ENCODE measurements around the gene LDLRAD3.

Gene LDLRAD3

DNA sequence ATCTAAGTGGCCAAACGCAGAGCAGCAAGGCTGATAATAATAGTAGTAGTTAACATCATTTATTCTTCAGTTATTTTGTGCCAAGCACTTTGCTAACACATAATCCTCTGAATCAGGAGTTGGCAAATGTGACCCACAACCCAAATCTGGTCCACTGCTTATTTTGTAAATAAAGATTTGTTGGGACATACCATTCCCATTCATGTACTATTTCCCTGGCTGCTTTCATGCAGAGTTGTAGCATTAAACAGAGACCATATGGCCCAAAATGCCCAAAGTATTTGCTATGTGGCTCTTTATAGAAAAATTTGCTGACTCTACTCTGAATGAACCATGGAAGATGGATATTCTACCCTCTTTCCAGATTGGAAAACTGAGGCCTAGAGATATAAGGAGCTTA is 295.0 kb downstream of the LDLRAD3 start:
- Histone ChIP-seq H3K27me3 (ENCODE audit: control insufficient read depth, insufficient read depth, low read length) (no peaks in the 10 kb centered on the region), H3K4me3 (ENCODE audit: low read depth, low read length) (no peak overlapping the region), H3K9ac (ENCODE audit: low read depth, low read length) (no peak overlapping the region), H3K9me3 (ENCODE audit: control insufficient read depth, insufficient read depth, low read length) (no peaks in the 10 kb centered on the region), H3K36me3 (ENCODE audit: control insufficient read depth, insufficient read depth, low read length) (no peaks in the 10 kb centered on the region), H3K4me1 (ENCODE audit: control insufficient read depth, insufficient read depth, low read length) (no peaks in the 10 kb centered on the region)

DNA sequence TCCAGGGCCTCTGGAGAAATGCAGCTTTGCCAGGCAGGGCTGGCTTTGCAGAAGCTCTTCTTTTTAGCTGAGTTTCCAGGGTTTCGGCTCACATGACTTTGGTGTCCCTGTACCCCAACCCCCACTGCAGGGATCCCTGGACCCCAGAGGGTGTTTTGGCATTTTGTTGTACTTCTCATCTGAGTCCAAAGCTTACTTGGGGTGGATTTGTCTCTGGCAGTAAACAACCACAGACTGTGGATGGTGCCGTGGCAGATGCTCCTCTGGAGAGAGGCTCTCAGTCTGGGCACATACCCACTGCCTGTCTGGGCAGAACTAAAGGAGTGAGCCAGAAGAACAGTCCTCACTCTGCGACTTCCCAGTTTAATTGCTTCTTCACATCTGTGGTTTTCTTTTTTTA is 295.8 kb downstream of the LDLRAD3 start:
- no peak overlapping the region for H3K9ac ChIP-seq (ENCODE audit: low read depth, low read length)
- no peaks in the 10 kb centered on the region for H3K4me1 ChIP-seq (ENCODE audit: control insufficient read depth, insufficient read depth, low read length)
- H3K9me3 ChIP-seq (ENCODE audit: control insufficient read depth, insufficient read depth, low read length): no peaks in the 10 kb centered on the region
- no peaks in the 10 kb centered on the region for H3K36me3 ChIP-seq (ENCODE audit: control insufficient read depth, insufficient read depth, low read length)
- no peak overlapping the region for H3K4me3 ChIP-seq (ENCODE audit: low read depth, low read length)
- no peaks in the 10 kb centered on the region for H3K27me3 ChIP-seq (ENCODE audit: control insufficient read depth, insufficient read depth, low read length)

DNA sequence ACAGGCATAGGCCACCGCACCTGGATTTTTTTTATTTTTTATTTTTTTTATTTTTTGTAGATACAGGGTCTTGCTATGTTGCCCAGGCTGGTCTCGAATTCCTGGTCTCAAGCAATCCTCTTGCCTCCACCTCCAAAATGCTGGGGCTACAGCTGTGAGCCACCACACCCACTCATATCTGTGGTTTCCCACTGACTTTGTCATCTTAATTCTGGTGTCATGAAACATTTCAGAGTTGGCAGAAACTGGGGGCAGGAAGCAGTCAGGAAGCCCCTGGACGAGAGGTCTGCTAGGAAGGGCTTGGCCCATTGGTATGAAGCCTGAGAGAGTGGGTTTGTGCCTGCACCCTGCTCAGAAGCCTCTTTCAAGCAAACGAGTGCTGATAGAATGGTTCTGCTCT is 296.3 kb downstream of the LDLRAD3 start:
- Histone ChIP-seq H3K9me3 (ENCODE audit: control insufficient read depth, insufficient read depth, low read length) (no peaks in the 10 kb centered on the region), H3K9ac (ENCODE audit: low read depth, low read length) (no peak overlapping the region), H3K4me3 (ENCODE audit: low read depth, low read length) (no peak overlapping the region), H3K27me3 (ENCODE audit: control insufficient read depth, insufficient read depth, low read length) (no peaks in the 10 kb centered on the region), H3K4me1 (ENCODE audit: control insufficient read depth, insufficient read depth, low read length) (no peaks in the 10 kb centered on the region), H3K36me3 (ENCODE audit: control insufficient read depth, insufficient read depth, low read length) (no peaks in the 10 kb centered on the region)

DNA sequence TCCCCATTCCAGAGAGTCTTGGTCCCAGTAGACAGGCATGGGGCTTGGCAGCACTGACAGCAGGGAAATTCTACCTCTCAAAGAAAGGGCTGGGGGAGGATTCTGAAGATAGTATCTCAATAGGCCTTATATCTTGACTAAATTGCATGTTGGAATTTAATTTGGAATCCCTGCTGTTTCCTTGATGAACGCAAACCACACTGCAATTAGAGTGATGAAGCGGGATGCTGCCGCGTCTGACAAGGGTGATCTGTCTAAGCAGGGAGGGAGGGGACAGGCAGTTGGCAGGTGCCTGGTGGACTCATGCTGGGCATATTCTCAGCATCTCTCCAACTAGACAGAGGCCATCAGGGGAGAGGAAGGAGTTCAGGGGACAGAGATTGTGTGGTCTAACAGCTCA is 296.9 kb downstream of the LDLRAD3 start:
- Histone ChIP-seq H3K4me1 (ENCODE audit: control insufficient read depth, insufficient read depth, low read length) (no peaks in the 10 kb centered on the region), H3K27me3 (ENCODE audit: control insufficient read depth, insufficient read depth, low read length) (no peaks in the 10 kb centered on the region), H3K4me3 (ENCODE audit: low read depth, low read length) (no peak overlapping the region), H3K9ac (ENCODE audit: low read depth, low read length) (no peak overlapping the region), H3K9me3 (ENCODE audit: control insufficient read depth, insufficient read depth, low read length) (no peaks in the 10 kb centered on the region), H3K36me3 (ENCODE audit: control insufficient read depth, insufficient read depth, low read length) (no peaks in the 10 kb centered on the region)

DNA sequence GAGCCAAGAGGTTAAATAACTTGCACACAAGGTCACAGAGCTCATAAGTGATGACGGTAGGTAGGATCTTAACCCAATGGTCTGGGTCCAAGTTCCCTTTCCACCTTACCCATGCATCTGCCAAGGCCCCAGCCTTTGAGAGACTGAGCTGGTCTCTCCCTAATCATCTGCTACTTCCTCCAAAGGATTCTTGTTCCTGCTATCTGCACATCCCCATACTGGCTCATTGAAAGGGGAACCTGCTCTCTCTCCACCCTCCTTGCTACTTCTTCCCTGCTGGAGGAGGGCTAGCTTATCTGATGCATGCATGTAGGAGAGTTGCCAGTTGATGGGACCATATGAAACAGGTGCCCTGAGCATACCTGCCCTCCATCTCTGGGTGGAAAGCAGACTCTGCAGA is 297.6 kb downstream of the LDLRAD3 start:
- Histone ChIP-seq H3K36me3 (ENCODE audit: control insufficient read depth, insufficient read depth, low read length) (no peaks in the 10 kb centered on the region), H3K9me3 (ENCODE audit: control insufficient read depth, insufficient read depth, low read length) (no peaks in the 10 kb centered on the region)

DNA sequence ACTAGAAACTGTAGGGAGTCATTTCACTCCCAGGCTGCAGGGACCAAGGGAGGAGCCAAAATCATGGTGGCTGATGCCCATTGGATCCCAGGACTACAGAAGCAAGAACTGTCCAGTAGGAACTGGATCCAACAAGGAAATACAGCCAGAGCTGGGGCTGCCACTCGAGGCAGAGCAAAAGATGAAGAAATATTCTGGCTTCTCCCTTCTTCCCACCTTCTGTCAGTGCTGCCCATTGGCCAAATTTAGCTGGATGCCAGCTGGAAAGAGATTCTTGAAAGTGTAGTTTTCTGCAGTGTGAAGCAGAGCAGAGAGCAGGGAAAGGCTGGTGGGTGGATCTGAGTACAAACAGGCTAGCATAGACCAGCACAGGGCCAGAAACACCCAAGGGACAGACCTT is 299.8 kb downstream of the LDLRAD3 start:
- no peaks in the 10 kb centered on the region for H3K36me3 ChIP-seq (ENCODE audit: control insufficient read depth, insufficient read depth, low read length)
- H3K9ac ChIP-seq (ENCODE audit: low read depth, low read length): no peak overlapping the region
- H3K9me3 ChIP-seq (ENCODE audit: control insufficient read depth, insufficient read depth, low read length): no peaks in the 10 kb centered on the region
- no peaks in the 10 kb centered on the region for H3K27me3 ChIP-seq (ENCODE audit: control insufficient read depth, insufficient read depth, low read length)
- no peaks in the 10 kb centered on the region for H3K4me1 ChIP-seq (ENCODE audit: control insufficient read depth, insufficient read depth, low read length)
- H3K4me3 ChIP-seq (ENCODE audit: low read depth, low read length): no peak overlapping the region

More for the DNA sequence above, 297.6 kb downstream of the LDLRAD3 start:
- H3K9ac ChIP-seq (ENCODE audit: low read depth, low read length): no peak overlapping the region
- H3K4me1 ChIP-seq (ENCODE audit: control insufficient read depth, insufficient read depth, low read length): no peaks in the 10 kb centered on the region
- H3K27me3 ChIP-seq (ENCODE audit: control insufficient read depth, insufficient read depth, low read length): no peaks in the 10 kb centered on the region
- no peak overlapping the region for H3K4me3 ChIP-seq (ENCODE audit: low read depth, low read length)

DNA sequence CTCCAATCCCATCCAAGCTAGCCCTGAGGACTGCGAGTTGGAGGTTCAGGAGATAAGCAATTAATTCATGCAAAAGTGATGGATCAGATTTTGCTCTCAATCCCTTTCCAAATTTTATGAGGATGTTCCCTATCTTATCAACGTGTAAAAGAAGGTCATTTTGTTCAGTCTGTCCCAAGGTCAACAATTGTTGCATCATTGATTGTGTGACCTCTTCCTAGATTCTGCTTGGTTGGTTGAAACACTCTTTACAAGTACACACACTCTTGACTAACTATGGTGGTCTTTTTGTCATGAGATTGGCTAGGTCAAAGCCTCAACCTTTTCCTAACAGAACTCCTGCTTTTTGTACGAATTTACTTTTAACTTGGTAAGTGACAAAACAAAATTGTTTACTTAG is 303.6 kb downstream of the LDLRAD3 start:
- H3K36me3 ChIP-seq (ENCODE audit: control insufficient read depth, insufficient read depth, low read length): no peaks in the 10 kb centered on the region
- H3K27me3 ChIP-seq (ENCODE audit: control insufficient read depth, insufficient read depth, low read length): no peaks in the 10 kb centered on the region

DNA sequence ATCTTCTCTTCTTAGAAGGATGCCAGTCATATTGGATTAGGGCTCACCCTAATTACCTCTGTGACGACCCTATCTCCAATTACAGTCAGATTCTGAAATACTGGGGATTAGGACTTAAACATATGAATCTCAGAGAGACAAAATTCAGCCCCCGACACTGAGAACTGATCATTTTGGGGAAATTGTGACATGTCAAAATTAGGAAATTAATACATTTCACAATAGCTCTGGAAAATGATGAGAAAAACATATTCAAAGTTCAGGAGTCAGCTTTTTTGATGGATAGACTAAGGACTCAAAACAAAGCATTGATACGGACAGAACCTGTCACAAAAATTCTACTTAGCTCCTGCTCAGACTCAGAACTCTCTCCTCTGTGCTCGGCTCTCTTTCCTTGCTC is 304.6 kb downstream of the LDLRAD3 start:
- H3K27me3 ChIP-seq (ENCODE audit: control insufficient read depth, insufficient read depth, low read length): no peaks in the 10 kb centered on the region
- H3K4me3 ChIP-seq (ENCODE audit: low read depth, low read length): no peak overlapping the region
- H3K9ac ChIP-seq (ENCODE audit: low read depth, low read length): no peak overlapping the region
- H3K36me3 ChIP-seq (ENCODE audit: control insufficient read depth, insufficient read depth, low read length): no peaks in the 10 kb centered on the region
- no peaks in the 10 kb centered on the region for H3K9me3 ChIP-seq (ENCODE audit: control insufficient read depth, insufficient read depth, low read length)
- H3K4me1 ChIP-seq (ENCODE audit: control insufficient read depth, insufficient read depth, low read length): no peaks in the 10 kb centered on the region

More for the DNA sequence above, 303.6 kb downstream of the LDLRAD3 start:
- H3K4me3 ChIP-seq (ENCODE audit: low read depth, low read length): no peak overlapping the region
- no peak overlapping the region for H3K9ac ChIP-seq (ENCODE audit: low read depth, low read length)
- no peaks in the 10 kb centered on the region for H3K4me1 ChIP-seq (ENCODE audit: control insufficient read depth, insufficient read depth, low read length)
- H3K9me3 ChIP-seq (ENCODE audit: control insufficient read depth, insufficient read depth, low read length): no peaks in the 10 kb centered on the region

DNA sequence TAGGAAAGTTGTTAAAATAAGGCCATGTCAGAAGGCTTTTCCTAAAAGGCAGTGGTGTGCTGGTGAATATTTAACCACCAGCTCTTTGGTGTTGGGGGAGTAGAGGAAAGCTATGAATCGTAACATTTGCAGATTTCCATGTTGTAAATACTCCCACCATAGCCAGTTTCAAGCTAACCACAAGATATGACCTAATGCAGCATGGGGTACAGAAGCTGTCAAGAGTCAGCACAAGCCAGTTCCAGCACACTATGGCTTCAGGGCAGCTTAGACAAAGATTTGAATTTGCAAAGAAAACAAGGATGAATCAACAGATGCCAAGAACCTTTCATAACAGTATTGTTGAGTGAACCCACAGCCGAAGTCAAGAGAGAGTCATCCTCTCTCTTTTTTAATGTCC is 305.4 kb downstream of the LDLRAD3 start:
- Histone ChIP-seq H3K27me3 (ENCODE audit: control insufficient read depth, insufficient read depth, low read length) (no peaks in the 10 kb centered on the region), H3K4me1 (ENCODE audit: control insufficient read depth, insufficient read depth, low read length) (no peaks in the 10 kb centered on the region), H3K9ac (ENCODE audit: low read depth, low read length) (no peak overlapping the region), H3K36me3 (ENCODE audit: control insufficient read depth, insufficient read depth, low read length) (no peaks in the 10 kb centered on the region), H3K4me3 (ENCODE audit: low read depth, low read length) (no peak overlapping the region), H3K9me3 (ENCODE audit: control insufficient read depth, insufficient read depth, low read length) (no peaks in the 10 kb centered on the region)

DNA sequence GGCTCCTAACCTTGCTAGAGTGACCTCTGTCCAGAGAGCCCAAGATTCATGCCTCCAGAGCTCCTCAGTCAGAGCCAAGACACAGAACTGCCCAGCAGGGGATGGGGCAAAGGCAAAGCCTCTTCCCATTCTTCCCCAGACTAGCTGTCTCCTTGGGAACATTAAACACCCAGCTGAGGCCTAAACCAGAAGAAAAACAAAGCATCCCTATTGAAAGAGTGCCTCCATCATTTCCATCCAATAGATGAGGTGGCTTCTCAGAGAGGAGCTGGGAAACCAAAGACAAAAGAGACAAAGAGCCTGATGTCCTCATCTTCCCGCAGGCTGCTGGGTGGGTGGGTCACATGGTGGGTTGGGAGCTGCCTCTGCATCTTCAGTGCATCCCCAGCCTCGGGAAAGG is 308.0 kb downstream of the LDLRAD3 start:
- Histone ChIP-seq H3K36me3 (ENCODE audit: control insufficient read depth, insufficient read depth, low read length) (no peaks in the 10 kb centered on the region), H3K4me3 (ENCODE audit: low read depth, low read length) (no peak overlapping the region)

DNA sequence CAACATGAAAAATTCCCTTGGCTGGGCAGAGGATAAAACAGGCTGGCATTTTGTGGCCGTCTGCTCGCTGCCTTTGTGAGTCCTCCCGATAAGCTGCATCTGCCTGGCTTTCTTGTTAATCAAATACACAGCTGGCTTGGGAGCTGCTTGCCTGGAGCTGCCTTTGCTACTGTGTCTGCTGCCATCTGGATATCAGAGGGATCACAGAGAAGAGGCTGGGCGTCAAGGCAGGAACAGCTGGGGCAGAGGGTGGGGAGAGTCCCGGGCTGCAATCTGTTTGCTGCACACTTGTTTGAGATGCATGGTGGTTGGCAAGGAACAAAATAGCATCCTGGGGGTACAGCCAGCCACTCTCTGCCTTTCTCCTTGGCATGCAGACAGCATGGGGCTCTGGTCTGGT is 309.4 kb downstream of the LDLRAD3 start:
- Histone ChIP-seq H3K4me3 (ENCODE audit: low read depth, low read length) (no peak overlapping the region), H3K9ac (ENCODE audit: low read depth, low read length) (no peak overlapping the region), H3K36me3 (ENCODE audit: control insufficient read depth, insufficient read depth, low read length) (no peaks in the 10 kb centered on the region), H3K27me3 (ENCODE audit: control insufficient read depth, insufficient read depth, low read length) (peaks cover 2% of the 10 kb centered on the region), H3K9me3 (ENCODE audit: control insufficient read depth, insufficient read depth, low read length) (no peaks in the 10 kb centered on the region), H3K4me1 (ENCODE audit: control insufficient read depth, insufficient read depth, low read length) (no peaks in the 10 kb centered on the region)

More for the DNA sequence above, 308.0 kb downstream of the LDLRAD3 start:
- H3K27me3 ChIP-seq (ENCODE audit: control insufficient read depth, insufficient read depth, low read length): no peaks in the 10 kb centered on the region
- H3K9me3 ChIP-seq (ENCODE audit: control insufficient read depth, insufficient read depth, low read length): no peaks in the 10 kb centered on the region
- no peak overlapping the region for H3K9ac ChIP-seq (ENCODE audit: low read depth, low read length)
- no peaks in the 10 kb centered on the region for H3K4me1 ChIP-seq (ENCODE audit: control insufficient read depth, insufficient read depth, low read length)

DNA sequence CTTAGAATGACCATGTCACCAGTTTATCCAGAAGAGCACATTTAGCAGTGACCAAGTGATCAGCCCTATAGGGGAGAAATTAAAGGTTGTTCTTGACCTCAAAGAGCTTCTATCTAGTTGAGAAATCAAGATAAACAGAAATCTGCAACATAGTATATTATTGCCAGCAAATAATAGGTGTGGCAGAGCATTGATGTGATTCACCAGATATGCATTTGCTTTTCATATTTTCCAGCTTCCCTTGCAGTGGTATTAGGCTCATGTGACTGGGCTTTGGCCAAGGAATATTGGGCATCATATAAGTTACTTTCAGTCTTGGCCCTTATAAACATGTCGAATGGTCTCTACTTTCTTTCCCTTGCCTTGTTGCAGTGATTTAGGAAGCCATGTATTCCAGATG is 310.9 kb downstream of the LDLRAD3 start:
- Histone ChIP-seq H3K9me3 (ENCODE audit: control insufficient read depth, insufficient read depth, low read length) (no peaks in the 10 kb centered on the region), H3K36me3 (ENCODE audit: control insufficient read depth, insufficient read depth, low read length) (no peaks in the 10 kb centered on the region), H3K9ac (ENCODE audit: low read depth, low read length) (no peak overlapping the region), H3K27me3 (ENCODE audit: control insufficient read depth, insufficient read depth, low read length) (peaks cover 10% of the 10 kb centered on the region), H3K4me1 (ENCODE audit: control insufficient read depth, insufficient read depth, low read length) (no peaks in the 10 kb centered on the region), H3K4me3 (ENCODE audit: low read depth, low read length) (no peak overlapping the region)

DNA sequence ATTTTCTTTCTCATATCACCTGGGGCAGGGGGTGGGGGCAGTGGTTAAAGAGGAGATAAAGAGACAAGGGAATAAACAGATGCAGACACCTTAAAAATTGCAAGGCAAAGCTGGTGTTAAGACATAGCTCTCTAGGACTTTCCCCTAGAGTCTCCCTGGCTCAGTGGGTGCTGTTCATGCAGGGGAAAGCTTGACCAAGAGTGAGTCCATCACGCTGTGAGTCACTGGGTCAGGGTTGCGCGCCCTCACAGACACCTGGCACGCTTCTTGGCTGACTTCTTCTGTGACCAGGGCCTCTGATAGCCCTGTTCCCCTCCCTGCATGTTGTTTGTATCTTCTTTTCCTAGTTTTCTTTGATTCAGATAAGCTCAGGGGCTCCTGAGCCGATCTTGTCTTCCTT is 313.5 kb downstream of the LDLRAD3 start:
- H3K4me3 ChIP-seq (ENCODE audit: low read depth, low read length): no peak overlapping the region
- no peaks in the 10 kb centered on the region for H3K9me3 ChIP-seq (ENCODE audit: control insufficient read depth, insufficient read depth, low read length)
- no peaks in the 10 kb centered on the region for H3K4me1 ChIP-seq (ENCODE audit: control insufficient read depth, insufficient read depth, low read length)
- no peaks in the 10 kb centered on the region for H3K36me3 ChIP-seq (ENCODE audit: control insufficient read depth, insufficient read depth, low read length)
- H3K27me3 ChIP-seq (ENCODE audit: control insufficient read depth, insufficient read depth, low read length): peaks cover 13% of the 10 kb centered on the region
- H3K9ac ChIP-seq (ENCODE audit: low read depth, low read length): no peak overlapping the region
